H9 (cell line): ENCODE results near the gene HEXIM1. TPM values are rescaled to one million over a fixed set of nuclear protein-coding genes. Genes with fewer than 3 reads are reported as not detected.
A peak's percentile ranks its signal among the peaks of the same experiment; 100 is the strongest.

ENCODE experiments used
- DNase-seq: peaks from one replicate; pipeline ENCODE4 v3.0.0-alpha.2; 2017
- H2AFZ ChIP-seq: one replicate; pipeline ENCODE4 v1.6.1; 2013; ENCODE audit warnings: mild to moderate bottlenecking, low read length, control low read depth, moderate library complexity
- H2AK5ac ChIP-seq: 2 replicates; pipeline ENCODE4 v1.6.1; 2013; ENCODE audit warnings: low read length, control low read depth, mixed read lengths; ENCODE audit not compliant: insufficient read length
- H2BK120ac ChIP-seq: one replicate; pipeline ENCODE4 v1.6.1; 2013; ENCODE audit warnings: low read depth, mild to moderate bottlenecking, low read length, control low read depth, inconsistent platforms; ENCODE audit not compliant: poor library complexity, severe bottlenecking
- H2BK12ac ChIP-seq: 2 replicates; pipeline ENCODE4 v1.6.1; 2013; ENCODE audit warnings: low read length, control low read depth, mixed read lengths, low read depth; ENCODE audit not compliant: insufficient read length
- H2BK15ac ChIP-seq: 2 replicates; pipeline ENCODE4 v1.6.1; 2013; ENCODE audit warnings: low read depth, low read length, control low read depth
- H2BK20ac ChIP-seq: one replicate; pipeline ENCODE4 v1.6.1; 2013; ENCODE audit warnings: low read depth, mild to moderate bottlenecking, low read length, control low read depth, inconsistent platforms; ENCODE audit not compliant: poor library complexity, severe bottlenecking
- H2BK5ac ChIP-seq: 2 replicates; pipeline ENCODE4 v1.6.1; 2013; ENCODE audit warnings: low read length, control low read depth, mixed read lengths; ENCODE audit not compliant: insufficient read length
- H3K14ac ChIP-seq: 2 replicates; pipeline ENCODE4 v1.6.1; 2013; ENCODE audit warnings: low read length, control low read depth; ENCODE audit not compliant: insufficient read depth
- H3K18ac ChIP-seq: 2 replicates; pipeline ENCODE4 v1.6.1; 2013; ENCODE audit warnings: low read depth, mild to moderate bottlenecking, mixed read lengths, low read length, control low read depth; ENCODE audit not compliant: insufficient read length
- H3K23ac ChIP-seq: 2 replicates; pipeline ENCODE4 v1.6.1; 2013; ENCODE audit warnings: low read length, control low read depth, mixed read lengths, low read depth; ENCODE audit not compliant: insufficient read length
- H3K23me2 ChIP-seq: 2 replicates; pipeline ENCODE4 v1.6.1; 2013; ENCODE audit warnings: low read depth, mild to moderate bottlenecking, mixed read lengths, low read length, control low read depth; ENCODE audit not compliant: insufficient read length, poor library complexity, severe bottlenecking
- H3K27ac ChIP-seq: 2 replicates; pipeline ENCODE4 v1.5.1; 2013; ENCODE audit warnings: low read length, control low read depth, mixed read lengths, low read depth; ENCODE audit not compliant: insufficient read length
- H3K27me3 ChIP-seq: 2 replicates; pipeline ENCODE4 v1.6.1; 2013; ENCODE audit warnings: low read length, control low read depth, inconsistent platforms; ENCODE audit not compliant: insufficient read depth
- H3K4ac ChIP-seq: 2 replicates; pipeline ENCODE4 v1.6.1; 2013; ENCODE audit warnings: low read depth, mild to moderate bottlenecking, control low read depth, inconsistent platforms, low read length, moderate library complexity
- H3K4me1 ChIP-seq: 2 replicates; pipeline ENCODE4 v1.6.1; 2013; ENCODE audit warnings: low read length, control low read depth, inconsistent platforms; ENCODE audit not compliant: insufficient read depth
- H3K4me2 ChIP-seq: 2 replicates; pipeline ENCODE4 v1.6.1; 2013; ENCODE audit warnings: low read length, control low read depth, mixed read lengths; ENCODE audit not compliant: insufficient read length, insufficient read depth
- H3K56ac ChIP-seq: 2 replicates; pipeline ENCODE4 v1.6.1; 2013; ENCODE audit warnings: low read depth, mild to moderate bottlenecking, mixed read lengths, low read length, control low read depth; ENCODE audit not compliant: insufficient read length
- H3K79me1 ChIP-seq: 2 replicates; pipeline ENCODE4 v1.6.1; 2013; ENCODE audit warnings: low read depth, mild to moderate bottlenecking, moderate library complexity, low read length, control low read depth, inconsistent platforms; ENCODE audit not compliant: insufficient read depth, poor library complexity, severe bottlenecking
- H3K79me2 ChIP-seq: 2 replicates; pipeline ENCODE4 v1.6.1; 2013; ENCODE audit warnings: low read length, control low read depth, inconsistent platforms; ENCODE audit not compliant: insufficient read depth
- H3K9ac ChIP-seq: 2 replicates; pipeline ENCODE4 v1.6.1; 2013; ENCODE audit warnings: low read length, control low read depth, mixed read lengths; ENCODE audit not compliant: insufficient read length; ENCODE audit errors: extremely low read depth
- H3K9me3 ChIP-seq: one replicate; pipeline ENCODE4 v1.6.1; 2013; ENCODE audit warnings: low read depth, low read length, inconsistent platforms; ENCODE audit not compliant: control insufficient read depth
- H3T11ph ChIP-seq: one replicate; pipeline ENCODE4 v1.6.1; 2013; ENCODE audit warnings: mild to moderate bottlenecking, low read length, control low read depth, inconsistent platforms
- H4K20me1 ChIP-seq: one replicate; pipeline ENCODE4 v1.6.1; 2013; ENCODE audit not compliant: control insufficient read depth, insufficient read length, insufficient read depth
- H4K5ac ChIP-seq: 2 replicates; pipeline ENCODE4 v1.6.1; 2013; ENCODE audit warnings: low read depth, mild to moderate bottlenecking, mixed read lengths, low read length, control low read depth; ENCODE audit not compliant: insufficient read length
- H4K8ac ChIP-seq: replicated peaks from 2 replicates; pipeline ENCODE4 v1.6.1; 2013; ENCODE audit warnings: low read length, control low read depth, mixed read lengths, low read depth; ENCODE audit not compliant: insufficient read length
- H4K91ac ChIP-seq: 2 replicates; pipeline ENCODE4 v1.6.1; 2013; ENCODE audit warnings: low read depth, mild to moderate bottlenecking, moderate library complexity, mixed read lengths, low read length, control low read depth; ENCODE audit not compliant: insufficient read length
- H3K27ac Mint-ChIP-seq, 3 experiments: 2 replicates in 2 of 3; 3 replicates in 1 of 3; pipeline ENCODE4 v1.8.0; 2020 to 2021; ENCODE audit warnings: mixed read lengths in 3 of 3, mild to moderate bottlenecking in 1 of 3, moderate library complexity in 1 of 3
- H3K27me3 Mint-ChIP-seq: 2 replicates; pipeline ENCODE4 v1.8.0; 2021; ENCODE audit warnings: low read depth, mild to moderate bottlenecking, moderate library complexity, mixed read lengths
- H3K36me3 Mint-ChIP-seq, 3 experiments: 2 replicates in 2 of 3; 3 replicates in 1 of 3; pipeline ENCODE4 v1.8.0; 2020 to 2021; ENCODE audit warnings: low read depth in 3 of 3, mixed read lengths in 3 of 3; ENCODE audit not compliant: insufficient read depth in 1 of 3
- H3K4me1 Mint-ChIP-seq, 2 experiments: 2 replicates each; pipeline ENCODE4 v1.8.0; 2020; ENCODE audit warnings: mixed read lengths in 2 of 2
- H3K4me3 Mint-ChIP-seq, 2 experiments: 2 replicates in 1 of 2; 3 replicates in 1 of 2; pipeline ENCODE4 v1.8.0; 2020 to 2021; ENCODE audit warnings: mild to moderate bottlenecking in 2 of 2, mixed read lengths in 2 of 2, moderate library complexity in 1 of 2
- H3K9me3 Mint-ChIP-seq, 2 experiments: 2 replicates in 1 of 2; 3 replicates in 1 of 2; pipeline ENCODE4 v1.8.0; 2020; ENCODE audit warnings: mild to moderate bottlenecking in 2 of 2, mixed read lengths in 2 of 2, moderate library complexity in 1 of 2
- CTCF ChIP-seq: fragments of 200-600 bp; sonication (generic); conservative IDR thresholded peaks from 3 replicates; pipeline ENCODE4 v1.8.0; 2021; ENCODE audit warnings: antibody characterized with exemption, mild to moderate bottlenecking
- WGBS: extraction: QIAGEN DNeasy Blood & Tissue Kit; methylation state at CpG from one replicate; pipeline ENCODE4 v1.1.7; 2013; ENCODE audit warnings: missing lambda C conversion rate, low lambda C conversion rate, mixed read lengths; ENCODE audit not compliant: insufficient read length; ENCODE audit errors: extremely low coverage; 5-methylcytosine and 5-hydroxymethylcytosine counted together
- total RNA-seq: library from RNA; stranded (reverse); gene quantifications from 2 replicates; pipeline ENCODE4 v1.2.1, GENCODE V29; 2021

The HEXIM1 gene
- total RNA-seq, 1 experiment from 2014 or later: 32.4 TPM

DNA sequence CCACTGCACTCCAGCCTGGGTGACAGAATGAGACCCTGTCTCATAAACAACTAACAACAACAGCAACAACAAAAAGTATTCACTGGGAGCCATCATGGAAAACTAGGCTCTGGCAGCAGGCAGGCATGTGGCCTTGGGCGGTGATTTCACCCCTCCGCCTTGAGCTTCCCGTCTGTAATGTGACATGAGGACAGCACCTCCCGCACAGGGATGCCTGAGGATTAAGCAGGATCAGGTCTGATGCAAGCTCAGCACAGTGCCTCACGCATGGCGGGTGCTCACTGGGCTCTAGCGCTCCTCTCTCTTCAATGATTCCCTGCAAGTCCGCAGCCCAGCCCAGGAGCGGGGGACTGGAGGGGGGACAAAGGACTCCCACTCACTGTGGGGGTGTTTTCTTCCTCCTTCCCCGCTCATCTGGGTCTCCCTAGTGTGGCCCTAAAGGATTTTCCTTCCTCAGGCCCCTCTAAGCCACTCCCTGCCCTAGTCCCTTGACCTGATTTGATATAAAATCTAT lies 18.8 kb upstream of the HEXIM1 start:
- no peak overlapping the region for H2AK5ac ChIP-seq
- no peak overlapping the region for H3K4me3 Mint-ChIP-seq
- no peak overlapping the region for H3K56ac ChIP-seq
- no peak overlapping the region for H4K8ac ChIP-seq
- H3K9me3 Mint-ChIP-seq: peaks cover 0 to 3% of the 10 kb centered on the region in 2 experiments; a peak in 1 of 5 replicates
- no peak for DNase-seq
- H3K27me3 Mint-ChIP-seq: no peaks in the 10 kb centered on the region; the same call in 1 of the 2 replicates
- H4K91ac ChIP-seq: no peak overlapping the region
- no peak overlapping the region for H2AFZ ChIP-seq
- TF ChIP-seq CTCF: no peak
- H3K9ac ChIP-seq: no peak overlapping the region
- no peak overlapping the region for H2BK20ac ChIP-seq
- no peaks in the 10 kb centered on the region for H3K9me3 ChIP-seq
- no peak overlapping the region for H3K18ac ChIP-seq
- no peaks in the 10 kb centered on the region for H3K27me3 ChIP-seq
- WGBS: no CpG with 5 or more reads among the region's 10 CpGs
- no peak overlapping the region for H3T11ph ChIP-seq
- H3K4me2 ChIP-seq: no peak overlapping the region
- H3K23ac ChIP-seq: no peak overlapping the region
- H3K4ac ChIP-seq: no peak overlapping the region
- H2BK15ac ChIP-seq: no peak overlapping the region
- H3K14ac ChIP-seq: no peak overlapping the region
- H3K79me2 ChIP-seq: no peaks in the 10 kb centered on the region
- no peaks in the 10 kb centered on the region for H4K20me1 ChIP-seq
- H3K23me2 ChIP-seq: peaks cover 7% of the 10 kb centered on the region
- no peaks in the 10 kb centered on the region; the same call in 1 of the 2 replicates for H3K4me1 ChIP-seq
- H3K79me1 ChIP-seq: no peaks in the 10 kb centered on the region
- H3K4me1 Mint-ChIP-seq: peaks cover 32 to 35% of the 10 kb centered on the region in 2 experiments
- H2BK120ac ChIP-seq: no peak overlapping the region
- peak overlapping the region in 2 of 3 experiments; percentile 34 to 93; a peak in 3 of 7 replicates for H3K27ac Mint-ChIP-seq
- H2BK5ac ChIP-seq: no peak overlapping the region
- no peak overlapping the region for H3K27ac ChIP-seq
- H2BK12ac ChIP-seq: no peak overlapping the region
- no peak overlapping the region for H4K5ac ChIP-seq
- no peaks in the 10 kb centered on the region; a peak in 1 of 7 replicates for H3K36me3 Mint-ChIP-seq
